ENCODE results near the gene TASOR2. TPM values are rescaled to one million over a fixed set of nuclear protein-coding genes. Genes with fewer than 3 reads are reported as not detected.

The TASOR2 gene
- total RNA-seq, 1 experiment from 2014 or later, result 67.3 TPM

- ATAC-seq (no peak), DNase-seq (ENCODE audit: low spot score) (no peak)
- TF ChIP-seq ZNF263 (CRISPR knock-in tag; IDR thresholded peaks at IDR 0.05; ENCODE audit: low read depth), result no peak
- TF ChIP-seq, protein P1, sequence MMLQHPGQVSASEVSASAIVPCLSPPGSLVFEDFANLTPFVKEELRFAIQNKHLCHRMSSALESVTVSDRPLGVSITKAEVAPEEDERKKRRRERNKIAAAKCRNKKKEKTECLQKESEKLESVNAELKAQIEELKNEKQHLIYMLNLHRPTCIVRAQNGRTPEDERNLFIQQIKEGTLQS (CRISPR knock-in tag; conservative IDR thresholded peaks at IDR 0.05), result no peak
- TF ChIP-seq TP53 (CRISPR knock-in tag; IDR thresholded peaks at IDR 0.05), result no peak
- TF ChIP-seq, protein P2, sequence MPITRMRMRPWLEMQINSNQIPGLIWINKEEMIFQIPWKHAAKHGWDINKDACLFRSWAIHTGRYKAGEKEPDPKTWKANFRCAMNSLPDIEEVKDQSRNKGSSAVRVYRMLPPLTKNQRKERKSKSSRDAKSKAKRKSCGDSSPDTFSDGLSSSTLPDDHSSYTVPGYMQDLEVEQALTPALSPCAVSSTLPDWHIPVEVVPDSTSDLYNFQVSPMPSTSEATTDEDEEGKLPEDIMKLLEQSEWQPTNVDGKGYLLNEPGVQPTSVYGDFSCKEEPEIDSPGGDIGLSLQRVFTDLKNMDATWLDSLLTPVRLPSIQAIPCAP (CRISPR knock-in tag; IDR thresholded peaks at IDR 0.05), result no peak
- no peak for TF ChIP-seq SMAD4 (CRISPR knock-in tag; IDR thresholded peaks at IDR 0.05)
- TF ChIP-seq ATF6 (CRISPR knock-in tag; IDR thresholded peaks at IDR 0.05), result no peak
- TF ChIP-seq NFE2L1 (CRISPR knock-in tag; IDR thresholded peaks at IDR 0.05), result no peak
- no peaks in the 10 kb centered on the region for H3K9me3 Mint-ChIP-seq
- no peaks in the 10 kb centered on the region for H3K27me3 Mint-ChIP-seq (ENCODE audit: low read depth)
- CTCF ChIA-PET, result no interaction called here
- no peak overlapping the region for H3K27ac Mint-ChIP-seq
- H3K4me1 Mint-ChIP-seq, result peaks cover 23% of the 10 kb centered on the region
- POLR2A ChIA-PET, result no interaction called here
- peaks cover 16% of the 10 kb centered on the region for H3K36me3 Mint-ChIP-seq
- no peak overlapping the region for H3K4me3 Mint-ChIP-seq
Measured at GRCh38 chr10:5651388-5651764, 33.3 kb upstream of the TASOR2 start.

DNA sequence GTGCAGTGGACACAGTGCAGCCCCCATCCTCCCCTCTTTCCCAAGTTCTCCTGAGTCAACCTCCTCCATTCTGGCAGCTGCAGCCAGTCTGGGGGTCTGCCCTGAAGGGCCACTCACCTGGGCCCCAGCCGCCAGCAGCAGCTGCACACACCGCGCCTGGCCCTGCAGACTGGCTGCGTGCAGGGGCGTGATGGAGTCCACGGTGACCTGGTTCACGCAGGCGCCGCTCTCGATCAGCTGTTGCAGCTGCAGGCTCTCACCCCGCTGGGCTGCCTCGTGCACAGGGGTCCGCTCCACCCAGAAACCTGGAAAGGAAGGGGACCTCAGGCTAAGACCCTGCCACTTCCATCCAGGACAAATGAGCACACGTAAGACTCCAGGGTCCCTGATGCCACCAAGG is 31.9 kb upstream of the TASOR2 start:
- Mint-ChIP-seq H3K4me3 (no peak overlapping the region), H3K4me1 (peaks cover 23% of the 10 kb centered on the region), H3K27ac (no peak overlapping the region; the same call in 1 of the 2 replicates), H3K36me3 (peaks cover 5% of the 10 kb centered on the region), H3K9me3 (no peaks in the 10 kb centered on the region), H3K27me3 (ENCODE audit: low read depth) (no peaks in the 10 kb centered on the region)
- ChIA-PET POLR2A (no interaction called here), CTCF (interaction anchor here (0.7 kb wide), 1 partner anchor 128 kb away, joined by 5 read pairs; no protein-coding TSS in a partner anchor)
- no peak for ATAC-seq
- no peak for TF ChIP-seq ZNF425 (CRISPR knock-in tag; conservative IDR thresholded peaks at IDR 0.05)
- TF ChIP-seq ZNF219 (CRISPR knock-in tag; IDR thresholded peaks at IDR 0.05; ENCODE audit: borderline replicate concordance), result no peak
- no peak for TF ChIP-seq NR3C1 (CRISPR knock-in tag; conservative IDR thresholded peaks at IDR 0.05; ENCODE audit: low read depth)
- TF ChIP-seq CREB1 (CRISPR knock-in tag; IDR thresholded peaks at IDR 0.05), result no peak
- no peak for DNase-seq (ENCODE audit: low spot score)

DNA sequence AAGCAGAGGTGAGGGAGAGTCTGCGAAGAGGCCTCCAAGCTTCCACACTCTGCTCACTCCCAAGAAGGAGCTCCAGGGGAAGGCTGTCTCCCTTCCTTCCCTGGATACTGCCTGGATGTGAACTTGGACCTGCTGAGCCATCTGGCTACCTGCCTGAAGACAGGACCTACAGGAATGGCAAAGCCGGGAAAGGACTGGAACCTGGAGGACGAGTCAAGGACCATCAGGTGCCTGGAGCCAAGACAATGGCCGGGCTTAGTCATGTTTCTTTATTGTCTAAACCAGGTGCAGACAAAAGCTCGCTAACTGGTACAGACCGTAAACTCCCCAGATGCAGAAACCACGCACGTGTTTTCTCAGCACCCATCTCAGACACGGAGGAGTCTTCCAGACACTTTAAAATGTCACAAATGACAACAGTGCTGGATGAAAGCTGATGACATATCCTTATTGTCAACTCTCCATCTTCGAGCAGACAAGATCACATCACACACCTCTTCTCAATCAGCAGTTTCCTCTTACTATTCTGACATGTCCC is 30.4 kb upstream of the TASOR2 start:
- 0 out of 2 replicates have a peak overlapping the region, but pooled peaks have one; percentile 2 for H3K27ac Mint-ChIP-seq
- CTCF ChIA-PET, result no interaction called here
- DNase-seq (ENCODE audit: low spot score), result no peak

GRCh38 chr10:5655121-5655520 is 29.5 kb upstream of the TASOR2 start:
- ChIA-PET POLR2A (no interaction called here), CTCF (interaction anchor here (1.9 to 2.0 kb wide), 2 partner anchors 26 to 222 kb away, joined by 4 read pairs; no protein-coding TSS in a partner anchor)
- H3K4me3 Mint-ChIP-seq, result no peak overlapping the region
- H3K4me1 Mint-ChIP-seq, result peaks cover 42% of the 10 kb centered on the region
- H3K36me3 Mint-ChIP-seq, result no peaks in the 10 kb centered on the region
- peak overlapping the region; percentile 57; the same call in 1 of the 2 replicates for H3K27ac Mint-ChIP-seq
- no peaks in the 10 kb centered on the region for H3K27me3 Mint-ChIP-seq (ENCODE audit: low read depth)
- no peaks in the 10 kb centered on the region for H3K9me3 Mint-ChIP-seq
- DNase-seq (ENCODE audit: low spot score), result no peak
- TF ChIP-seq ZNF423 (CRISPR knock-in tag; IDR thresholded peaks at IDR 0.05) (no peak), NFYB (CRISPR knock-in tag; conservative IDR thresholded peaks at IDR 0.05; ENCODE audit: low read depth) (no peak), NR1H2 (CRISPR knock-in tag; IDR thresholded peaks at IDR 0.05) (no peak)
- TF ChIP-seq, protein P1 (CRISPR knock-in tag; conservative IDR thresholded peaks at IDR 0.05), result no peak
- no peak for ATAC-seq

More for the DNA sequence above, 30.4 kb upstream of the TASOR2 start:
- Mint-ChIP-seq H3K9me3 (no peaks in the 10 kb centered on the region), H3K36me3 (no peaks in the 10 kb centered on the region), H3K4me3 (no peak overlapping the region), H3K4me1 (peaks cover 34% of the 10 kb centered on the region), H3K27me3 (ENCODE audit: low read depth) (no peaks in the 10 kb centered on the region)
- POLR2A ChIA-PET, result no interaction called here
- TF ChIP-seq MYBL2 (CRISPR knock-in tag; IDR thresholded peaks at IDR 0.05) (no peak), ZMAT4 (CRISPR knock-in tag; IDR thresholded peaks at IDR 0.05) (no peak)
- ATAC-seq, result no peak

Measured in WTC11 (cell line).